Hepatocyte (in vitro differentiated cells): ENCODE measurements around the gene GRID2.

Experiments used
- CTCF ChIP-seq: fragments of 200-600 bp; sonication (generic); IDR thresholded peaks from 2 replicates; pipeline ENCODE4 v1.5.1; 2016; ENCODE audit warnings: antibody characterized with exemption, mild to moderate bottlenecking; ENCODE audit not compliant: poor library complexity
- EZH2 ChIP-seq: fragments of 200-600 bp; sonication (generic); IDR thresholded peaks from 2 replicates; pipeline ENCODE4 v1.6.1; 2016; ENCODE audit warnings: antibody characterized with exemption, mild to moderate bottlenecking, borderline replicate concordance
- EZH2phosphoT487 ChIP-seq: fragments of 200-600 bp; sonication (generic); IDR thresholded peaks from one replicate; pipeline ENCODE4 v1.6.1; 2018; ENCODE audit warnings: antibody characterized with exemption, mild to moderate bottlenecking, low read depth, moderate library complexity; ENCODE audit not compliant: unreplicated experiment, severe bottlenecking

DNA sequence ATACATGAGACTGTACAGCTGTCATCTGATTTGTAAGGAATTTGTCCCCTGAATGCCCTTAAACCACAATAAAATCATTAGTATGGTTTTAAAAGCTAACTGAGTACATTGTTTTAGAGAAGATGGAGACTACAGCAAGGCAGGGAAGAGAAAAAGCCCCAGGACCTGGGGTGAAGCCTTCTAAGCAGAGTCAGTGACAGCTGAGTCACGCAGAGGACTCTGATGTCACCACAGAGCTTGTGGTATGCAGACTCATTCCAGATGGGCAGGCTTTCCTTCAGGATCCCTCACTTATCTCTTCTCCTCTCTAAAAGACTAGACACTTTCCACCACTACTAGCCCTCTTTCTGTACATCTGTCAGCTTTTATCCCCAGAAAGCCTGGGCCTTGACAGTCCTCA, 1427.7 kb downstream of the GRID2 start:
- no peak for TF ChIP-seq CTCF
- TF ChIP-seq EZH2: no peak
- TF ChIP-seq EZH2phosphoT487: no peak
